GM18868 (cell line): ENCODE measurements around the gene C1orf21.

Experiments used
- ATAC-seq: cut with Tn5 transposase; IDR thresholded peaks from one replicate; pipeline ENCODE4 v1.9.1; 2021; ENCODE audit warnings: mild to moderate bottlenecking, moderate library complexity; ENCODE audit not compliant: unreplicated experiment

Gene C1orf21

GRCh38 chr1:184409011-184409410 is 22.2 kb downstream of the C1orf21 start:
- ATAC-seq, result no peak

GRCh38 chr1:184412472-184412871 is 25.6 kb downstream of the C1orf21 start:
- ATAC-seq, result no peak

- ATAC-seq, result no peak
Measured at GRCh38 chr1:184416481-184416880, 29.7 kb downstream of the C1orf21 start.

GRCh38 chr1:184416946-184417345 is 30.1 kb downstream of the C1orf21 start:
- no peak for ATAC-seq

- no peak for ATAC-seq
Measured at GRCh38 chr1:184417916-184418315, 31.1 kb downstream of the C1orf21 start.

GRCh38 chr1:184418652-184419349 is 32.0 kb downstream of the C1orf21 start:
- ATAC-seq, result no peak

- ATAC-seq, result no peak
Measured at GRCh38 chr1:184419350-184420161, 32.7 kb downstream of the C1orf21 start.

- no peak for ATAC-seq
Measured at GRCh38 chr1:184422490-184423233, 35.8 kb downstream of the C1orf21 start.

- ATAC-seq, result no peak
Measured at GRCh38 chr1:184423649-184424048, 36.8 kb downstream of the C1orf21 start.

GRCh38 chr1:184424157-184424556 is 37.3 kb downstream of the C1orf21 start:
- ATAC-seq, result no peak

- ATAC-seq, result no peak
Measured at GRCh38 chr1:184424945-184425344, 38.1 kb downstream of the C1orf21 start.

- no peak for ATAC-seq
Measured at GRCh38 chr1:184425449-184426277, 38.8 kb downstream of the C1orf21 start.

GRCh38 chr1:184426278-184426674 is 39.4 kb downstream of the C1orf21 start:
- no peak for ATAC-seq

GRCh38 chr1:184427722-184428121 is 40.9 kb downstream of the C1orf21 start:
- no peak for ATAC-seq

- ATAC-seq, result no peak
Measured at GRCh38 chr1:184428604-184429003, 41.8 kb downstream of the C1orf21 start.

- no peak for ATAC-seq
Measured at GRCh38 chr1:184429335-184429734, 42.5 kb downstream of the C1orf21 start.

- ATAC-seq, result no peak
Measured at GRCh38 chr1:184433956-184434502, 47.2 kb downstream of the C1orf21 start.

- ATAC-seq, result no peak
Measured at GRCh38 chr1:184437291-184437690, 50.5 kb downstream of the C1orf21 start.

GRCh38 chr1:184438363-184438762 is 51.5 kb downstream of the C1orf21 start:
- ATAC-seq, result no peak

- ATAC-seq, result no peak
Measured at GRCh38 chr1:184442260-184442659, 55.4 kb downstream of the C1orf21 start.
